Activated CD4-positive, alpha-beta T cell treated with anti-CD3 and anti-CD28 coated beads, Interleukin-2, Interleukin-6, amounts not matched to agents 100 ng/mL and 50 ng/mL, durations not matched to agents 16 hours and 8 hours (primary cell): ENCODE data around the gene CYSTM1.

Experiments used
- DNase-seq: peaks from one replicate; pipeline ENCODE4 v3.0.0-alpha.2; 2020

Gene CYSTM1

GRCh38 chr5:140239939-140240700, 65.1 kb downstream of the CYSTM1 start:
- peak; percentile 76 for DNase-seq

- no peak for DNase-seq
Measured at GRCh38 chr5:140240987-140241706, 66.2 kb downstream of the CYSTM1 start.

- DNase-seq: no peak
Measured at GRCh38 chr5:140242099-140242498, 67.1 kb downstream of the CYSTM1 start.

GRCh38 chr5:140242890-140243585, 68.0 kb downstream of the CYSTM1 start:
- no peak for DNase-seq

GRCh38 chr5:140243706-140244250, 68.8 kb downstream of the CYSTM1 start:
- DNase-seq: no peak

- DNase-seq: peak; percentile 87
Measured at GRCh38 chr5:140244525-140245025, 69.6 kb downstream of the CYSTM1 start.

- no peak for DNase-seq
Measured at GRCh38 chr5:140245341-140245740, 70.4 kb downstream of the CYSTM1 start.

GRCh38 chr5:140245926-140246325, 70.9 kb downstream of the CYSTM1 start:
- DNase-seq: no peak

GRCh38 chr5:140246378-140247122, 71.6 kb downstream of the CYSTM1 start:
- DNase-seq: no peak

GRCh38 chr5:140248414-140248813, 73.4 kb downstream of the CYSTM1 start:
- no peak for DNase-seq

- DNase-seq: peak; percentile 32
Measured at GRCh38 chr5:140249536-140249935, 74.5 kb downstream of the CYSTM1 start.

- DNase-seq: no peak
Measured at GRCh38 chr5:140250386-140250785, 75.4 kb downstream of the CYSTM1 start.

GRCh38 chr5:140251527-140251973, 76.6 kb downstream of the CYSTM1 start:
- DNase-seq: peak; percentile 94

- DNase-seq: no peak
Measured at GRCh38 chr5:140252470-140253126, 77.6 kb downstream of the CYSTM1 start.

- DNase-seq: no peak
Measured at GRCh38 chr5:140253985-140254384, 79.0 kb downstream of the CYSTM1 start.

- DNase-seq: no peak
Measured at GRCh38 chr5:140255460-140256157, 80.6 kb downstream of the CYSTM1 start.

GRCh38 chr5:140256726-140257125, 81.7 kb downstream of the CYSTM1 start:
- no peak for DNase-seq

GRCh38 chr5:140258016-140258415, 83.0 kb downstream of the CYSTM1 start:
- DNase-seq: no peak

- no peak for DNase-seq
Measured at GRCh38 chr5:140258873-140259272, 83.9 kb downstream of the CYSTM1 start.

- peak; percentile 39 for DNase-seq
Measured at GRCh38 chr5:140259500-140259899, 84.5 kb downstream of the CYSTM1 start.

- no peak for DNase-seq
Measured at GRCh38 chr5:140260089-140260656, 85.2 kb downstream of the CYSTM1 start.
